NCI-H1092 treated with DMSO at 0.1 percent for 48 hours (cell line): ENCODE data around the gene PRDM16.

ENCODE experiments used
- DNase-seq: peaks from one replicate; lab custom pipeline; 2025; lab: John Stamatoyannopoulos, UW

Gene PRDM16

DNA sequence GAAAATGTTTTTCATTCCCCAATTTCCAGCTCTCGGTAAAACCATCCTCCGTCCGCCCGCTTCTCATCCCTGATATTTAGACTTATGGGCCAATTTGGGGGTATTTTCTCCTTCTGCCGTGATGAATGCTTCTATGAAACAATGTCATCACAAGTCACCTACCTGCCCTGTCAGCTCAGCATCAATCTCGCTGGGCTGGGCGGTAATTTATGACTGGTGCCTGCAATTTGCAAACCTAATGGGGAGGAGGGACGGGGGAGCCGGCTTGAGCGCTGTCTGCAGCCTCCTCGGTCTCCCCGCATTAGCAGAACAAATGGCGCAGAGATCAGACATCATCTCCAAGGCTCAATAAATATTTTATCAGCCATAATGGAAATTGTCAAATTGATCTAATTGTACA lies 72.1 kb downstream of the PRDM16 start:
- DNase-seq: no peak

DNA sequence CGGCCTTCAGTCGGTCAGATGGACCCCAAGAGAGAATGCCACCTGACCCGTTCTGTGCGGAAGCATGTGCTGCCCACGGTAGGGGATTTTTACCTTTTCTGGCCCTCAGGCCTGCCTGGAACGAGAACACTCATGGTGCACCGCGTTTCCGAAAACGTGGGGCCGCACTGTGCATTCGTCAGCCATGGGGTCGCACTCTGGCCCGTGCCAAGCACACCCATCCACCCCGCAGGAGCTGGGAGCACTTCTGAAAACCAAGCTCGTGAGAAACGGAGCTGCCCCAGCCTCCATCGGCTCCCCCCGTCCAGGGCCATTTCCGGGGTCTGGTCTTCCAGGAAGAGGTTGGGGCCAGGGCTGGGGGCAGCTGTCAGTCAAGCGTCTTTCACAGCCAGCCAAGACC lies 72.8 kb downstream of the PRDM16 start:
- DNase-seq: no peak

DNA sequence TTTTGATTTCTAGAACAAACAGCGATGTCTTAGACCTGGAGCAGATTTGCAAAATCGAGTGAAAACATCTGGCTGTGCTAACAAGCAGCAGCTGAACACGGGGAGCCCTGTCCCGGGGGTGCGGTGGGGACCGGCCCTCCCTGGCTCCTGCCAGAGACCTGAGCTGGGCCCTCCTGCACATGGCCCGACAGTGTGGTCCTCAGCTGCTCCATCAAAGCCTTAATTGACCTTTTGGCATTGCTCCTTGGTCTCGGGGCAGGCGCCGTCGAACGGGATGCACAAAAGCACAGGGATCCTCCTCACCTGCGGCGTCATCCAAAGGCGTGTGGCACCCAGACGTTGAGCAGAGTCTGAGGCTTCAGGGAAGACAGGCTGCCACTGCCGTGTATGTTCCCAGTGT lies 73.2 kb downstream of the PRDM16 start:
- DNase-seq: no peak

DNA sequence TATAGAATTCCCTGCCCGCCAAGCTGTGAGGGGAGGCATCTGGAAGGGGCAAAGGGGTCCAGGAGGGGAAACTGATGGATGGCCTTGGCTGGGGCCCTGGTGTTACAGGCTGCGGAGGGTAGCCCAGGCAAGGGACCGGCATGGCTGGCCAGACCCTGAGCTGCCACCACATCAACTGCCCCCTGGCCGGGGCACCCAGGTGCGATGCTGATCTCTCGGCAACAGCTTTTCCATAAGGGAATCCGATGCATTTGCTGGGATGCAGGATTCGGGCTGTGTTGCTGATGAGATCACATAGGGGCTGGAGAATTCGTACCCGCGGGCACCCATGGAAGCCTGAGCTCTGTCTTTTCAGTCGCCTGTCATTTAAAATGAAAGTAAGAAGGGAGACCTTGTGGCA lies 73.7 kb downstream of the PRDM16 start:
- DNase-seq: no peak

DNA sequence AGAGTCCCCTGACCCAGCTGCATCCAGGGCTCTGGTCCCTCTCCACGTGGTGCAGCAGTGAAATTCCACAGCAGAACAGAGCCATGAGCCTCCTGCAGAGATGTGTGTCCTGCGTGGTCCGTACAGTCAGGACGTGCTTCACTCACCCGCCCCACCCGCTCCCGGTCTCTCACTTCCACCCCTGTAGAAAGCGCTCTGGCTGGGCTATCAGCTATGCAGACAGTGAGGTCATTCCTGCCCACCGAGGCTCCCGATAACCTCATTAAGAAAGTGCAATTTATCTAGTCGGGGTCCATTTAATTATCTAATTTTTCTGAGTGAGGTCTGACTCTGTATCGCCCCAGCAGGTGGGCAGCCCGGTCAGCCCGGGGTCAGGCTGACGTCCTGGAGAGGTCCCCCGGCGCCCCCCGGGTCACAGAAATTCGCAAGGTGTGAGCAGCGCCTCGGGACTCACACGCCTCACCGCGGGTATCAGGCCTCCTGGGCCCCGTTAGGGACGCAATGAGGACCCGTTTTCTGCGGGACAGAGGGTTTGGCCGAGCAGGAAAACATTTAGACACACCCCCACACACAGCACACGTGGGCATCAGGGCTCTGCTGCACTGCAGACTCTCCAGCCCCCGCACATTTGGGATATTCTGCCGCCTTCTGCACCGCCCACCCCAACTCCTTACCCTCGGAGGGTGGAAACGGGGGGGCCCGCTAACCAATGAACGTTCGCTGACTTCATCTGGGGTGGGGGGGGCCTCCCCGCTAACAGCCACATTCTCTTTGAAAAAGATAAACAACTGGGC lies 76.7 kb downstream of the PRDM16 start:
- no peak for DNase-seq

DNA sequence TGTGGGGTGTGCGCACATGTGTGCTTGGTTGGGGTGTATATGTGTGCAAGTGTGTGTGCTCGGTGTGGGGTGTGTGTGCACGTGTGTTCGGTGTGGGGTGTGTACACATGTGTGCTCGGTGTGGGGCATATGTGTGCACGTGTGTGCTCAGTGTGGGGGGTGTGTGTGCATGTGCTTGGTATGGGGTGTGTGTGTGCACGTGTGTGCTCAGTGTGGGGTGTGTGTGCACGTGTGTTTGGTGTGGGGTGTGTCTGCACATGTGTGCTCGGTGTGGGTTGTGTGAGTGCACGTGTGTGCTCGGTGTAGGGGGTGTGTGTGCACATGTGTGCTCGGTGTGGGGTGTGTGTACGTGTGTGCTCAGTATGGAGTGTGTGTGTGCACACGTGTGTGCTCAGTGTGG lies 77.5 kb downstream of the PRDM16 start:
- no peak for DNase-seq

DNA sequence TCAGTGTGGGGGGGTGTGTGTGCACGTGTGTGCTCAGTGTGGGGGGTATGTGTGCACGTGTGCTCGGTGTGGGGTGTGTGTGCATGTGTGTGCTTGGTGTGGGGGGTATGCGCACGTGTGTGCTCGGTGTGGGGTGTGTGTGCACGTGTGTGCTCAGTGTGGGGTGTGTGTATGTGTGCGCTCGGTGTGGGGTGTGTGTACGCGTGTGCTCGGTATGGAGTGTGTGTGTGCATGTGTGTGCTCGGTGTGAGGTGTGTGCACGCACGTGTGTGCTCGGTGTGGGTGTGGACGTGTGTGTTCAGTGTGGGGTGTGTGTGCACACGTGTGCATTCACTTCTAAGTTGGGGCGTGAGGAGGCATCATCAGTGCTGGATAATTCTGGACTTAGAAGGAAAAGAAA lies 77.9 kb downstream of the PRDM16 start:
- no peak for DNase-seq

DNA sequence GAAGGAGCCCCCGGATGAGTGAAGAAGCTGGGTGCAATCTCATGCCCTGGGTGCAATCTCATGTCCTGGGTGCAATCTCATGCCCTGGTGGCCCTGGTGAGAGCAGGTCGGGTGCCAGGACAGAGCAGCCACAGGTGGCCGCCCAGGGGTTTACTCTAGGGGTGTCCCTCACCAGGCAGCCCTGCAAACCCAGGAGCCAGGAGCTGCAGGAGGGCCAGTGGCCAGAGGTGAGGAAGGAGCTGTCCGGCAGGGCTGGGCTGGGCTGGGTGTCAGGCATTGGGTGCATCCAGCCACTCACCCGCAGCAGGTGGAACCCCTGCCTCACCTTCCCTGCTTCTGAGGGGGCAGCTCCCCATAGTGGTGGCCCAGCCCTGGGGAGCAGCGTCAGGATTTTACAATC lies 79.2 kb downstream of the PRDM16 start:
- DNase-seq: no peak

DNA sequence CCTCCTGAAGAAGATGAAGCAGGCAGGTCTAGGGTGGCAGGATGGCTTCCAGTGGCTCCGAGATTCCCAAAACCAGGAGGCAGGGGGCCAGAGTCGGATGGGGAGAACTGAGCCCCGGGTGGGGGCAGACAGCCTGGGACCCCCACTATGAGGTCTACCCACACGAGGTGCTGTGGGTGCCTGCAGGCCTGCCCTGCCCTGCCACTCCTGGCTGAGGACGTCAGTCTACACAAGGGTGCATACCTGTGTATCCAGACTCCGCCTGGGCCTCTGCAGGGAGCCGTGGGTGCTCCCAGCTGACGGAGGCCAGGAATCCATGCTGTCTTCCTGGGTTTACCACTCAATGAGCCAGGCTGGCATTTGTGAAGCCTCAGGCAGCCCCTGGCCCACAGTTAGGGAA lies 80.3 kb downstream of the PRDM16 start:
- DNase-seq: no peak

DNA sequence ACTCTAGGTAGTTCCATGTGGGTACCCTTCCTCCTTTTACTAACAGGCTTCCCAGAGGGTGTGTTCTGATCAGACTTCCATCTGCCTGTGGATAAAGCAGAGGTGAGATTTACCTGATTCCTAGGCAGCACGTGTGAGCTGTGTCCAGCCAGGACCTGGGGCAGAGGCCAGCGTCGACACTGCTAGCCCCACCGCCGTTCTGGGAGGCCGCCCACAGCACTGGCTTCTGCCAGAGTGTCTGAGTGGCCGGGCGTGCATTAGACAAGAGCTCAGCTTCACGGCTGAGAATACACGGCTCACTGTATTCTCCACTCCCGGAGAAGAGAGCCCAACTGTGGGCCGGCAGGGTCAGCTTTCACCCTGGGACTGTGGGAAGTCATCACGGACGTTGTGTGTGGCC lies 82.5 kb downstream of the PRDM16 start:
- DNase-seq: no peak

DNA sequence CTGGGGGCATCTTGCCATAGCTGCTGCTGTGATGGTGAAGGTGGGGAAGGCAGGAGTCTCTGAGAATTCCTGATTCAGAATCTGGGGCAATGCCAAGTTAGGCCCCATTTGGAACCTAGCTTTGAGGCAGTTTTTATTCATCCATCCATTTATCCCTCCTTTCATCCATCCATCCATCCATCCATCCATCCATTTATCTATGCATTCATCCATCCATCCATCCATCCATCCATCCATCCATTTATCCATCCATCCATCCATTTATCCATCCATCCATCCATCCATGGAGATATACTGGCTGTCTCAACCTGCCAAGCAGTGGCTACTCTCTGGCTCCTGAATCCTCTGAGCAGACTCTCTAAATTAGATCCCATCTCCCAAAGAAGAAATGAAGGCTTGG lies 83.1 kb downstream of the PRDM16 start:
- no peak for DNase-seq

DNA sequence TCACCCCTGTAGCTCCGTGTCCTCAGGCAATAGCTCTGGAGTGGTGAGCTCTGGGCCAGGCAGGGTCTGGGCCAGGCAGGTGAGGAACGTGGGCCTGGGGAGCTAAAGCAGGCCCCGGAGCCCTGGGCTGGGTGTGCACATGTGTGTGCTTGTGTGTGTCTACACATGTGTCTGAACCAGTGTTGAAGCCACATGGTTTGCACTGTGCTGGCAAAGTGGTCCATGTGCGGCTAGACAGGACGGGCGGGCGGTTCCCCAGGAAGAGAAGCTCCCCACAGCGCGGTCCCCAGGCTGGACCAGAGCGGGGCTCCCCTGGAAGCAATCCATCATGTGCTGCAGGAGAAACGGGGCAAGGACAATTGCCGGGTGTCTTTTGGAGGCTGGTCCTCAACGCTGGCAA lies 84.2 kb downstream of the PRDM16 start:
- DNase-seq: no peak

DNA sequence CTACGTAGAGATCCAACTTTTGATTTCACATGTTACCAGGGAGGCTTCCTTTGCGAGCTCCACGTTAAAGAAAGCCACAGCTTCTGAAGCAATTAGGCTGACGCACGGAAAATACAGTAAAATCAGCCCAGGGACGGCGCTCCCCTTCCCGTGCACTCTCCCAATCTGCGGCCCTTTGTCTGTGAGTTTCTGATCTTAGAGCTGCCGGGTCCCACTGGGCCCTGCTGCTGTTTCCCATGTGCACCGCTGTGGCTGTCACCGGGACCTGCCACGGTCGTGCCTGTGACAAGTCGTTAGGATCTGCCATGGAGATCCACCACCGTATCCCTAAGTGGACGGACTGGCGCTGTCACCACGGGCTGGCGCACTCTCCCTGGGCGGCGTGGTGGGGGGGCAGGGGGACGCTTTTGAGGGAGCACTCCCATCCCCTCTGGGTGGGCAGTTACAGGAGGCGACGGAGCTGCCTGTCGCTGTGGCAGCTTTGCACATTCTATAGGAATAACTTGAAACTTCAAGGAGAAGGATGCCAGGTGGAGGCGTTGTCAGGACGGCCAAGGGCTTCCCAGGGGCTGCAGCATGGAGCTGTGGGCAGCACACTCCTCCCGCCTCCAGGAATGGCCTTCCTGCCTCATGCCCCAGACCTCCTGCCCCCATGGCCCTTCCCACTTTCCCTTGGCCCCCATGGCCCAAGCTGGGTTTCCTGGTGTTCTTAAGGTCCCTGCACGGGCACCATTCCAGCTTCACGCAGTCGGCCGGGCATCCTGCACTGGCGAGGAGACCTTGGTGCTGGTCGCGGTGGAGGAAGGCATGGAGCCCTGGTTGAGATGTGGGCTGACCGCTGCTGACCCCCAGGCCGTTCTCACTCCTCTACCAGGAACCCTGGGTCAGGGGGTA lies 85.1 kb downstream of the PRDM16 start:
- DNase-seq: no peak

DNA sequence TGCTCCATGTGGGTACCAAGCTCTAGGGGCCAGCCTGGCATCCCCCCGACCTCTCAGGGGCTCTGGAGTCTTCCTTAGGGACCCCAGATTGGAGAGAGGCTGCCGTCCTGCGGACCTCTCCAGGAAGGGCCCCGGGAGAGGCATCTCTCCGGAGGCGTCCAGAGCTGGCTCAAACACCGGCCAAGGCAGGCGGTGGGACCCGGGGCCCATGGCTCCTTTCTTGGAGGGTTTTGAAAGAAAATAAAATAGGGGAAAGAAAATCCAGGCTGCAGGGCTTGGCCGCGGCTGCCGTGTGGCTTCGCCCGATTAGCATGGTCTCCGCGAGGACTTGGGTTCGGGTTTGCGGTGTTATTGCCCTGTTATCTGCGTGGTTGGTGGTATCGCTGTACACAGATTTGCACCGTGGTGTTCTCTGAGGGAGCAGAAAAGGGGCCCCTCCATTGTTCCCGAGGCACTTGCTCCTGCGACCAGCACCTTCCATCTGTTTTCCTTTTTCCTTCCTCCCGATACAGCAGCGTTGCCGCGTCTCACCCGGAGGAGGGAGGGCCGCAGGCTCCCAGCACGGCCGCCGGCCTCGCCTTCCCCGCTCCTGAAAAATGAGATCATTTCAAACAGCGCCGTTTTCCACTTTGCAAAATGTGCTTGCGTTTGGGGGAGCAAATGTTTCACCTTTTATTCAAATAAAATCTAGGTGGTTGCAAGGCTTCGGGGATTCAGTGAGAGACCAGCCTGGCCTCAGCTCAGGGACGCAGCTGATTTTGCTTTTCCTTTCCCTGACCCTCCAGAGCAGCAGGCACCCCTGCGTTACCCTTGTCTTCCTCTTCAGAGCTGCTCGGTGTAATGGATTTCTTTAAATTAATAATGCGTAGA lies 86.3 kb downstream of the PRDM16 start:
- DNase-seq: no peak

DNA sequence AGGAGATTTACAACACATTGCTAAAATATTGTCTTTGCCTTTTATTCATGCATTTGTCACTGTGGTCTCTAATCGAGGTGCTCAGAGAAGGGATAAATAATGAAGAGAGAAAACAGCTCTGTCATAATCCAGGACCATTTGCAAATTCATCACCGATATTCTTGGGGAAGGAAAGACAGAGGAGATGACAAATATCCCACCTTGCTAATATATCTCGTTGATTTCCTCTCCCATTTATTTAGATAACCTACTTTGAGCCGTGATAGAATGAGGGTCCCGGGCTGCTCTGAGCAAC lies 86.9 kb downstream of the PRDM16 start:
- DNase-seq: no peak

DNA sequence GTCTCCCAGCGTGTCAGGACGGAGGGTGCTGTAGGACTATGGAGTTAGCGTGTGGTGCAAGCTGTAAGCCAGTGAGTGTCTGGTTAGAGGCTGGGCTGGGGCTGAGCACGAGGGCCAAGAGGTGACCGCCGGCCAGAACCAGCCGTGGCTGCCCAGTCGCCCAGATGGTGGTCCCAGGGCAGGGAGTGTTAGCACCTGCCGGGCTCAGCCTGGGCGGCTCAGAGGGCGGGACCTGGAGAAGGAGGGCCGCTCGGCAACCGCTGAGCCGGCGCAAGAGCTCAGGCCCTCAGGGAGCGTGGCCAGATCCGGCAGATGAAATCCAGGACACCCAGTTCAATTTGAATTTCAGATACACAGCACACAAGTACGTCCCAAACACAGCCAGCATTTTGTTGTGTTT lies 87.9 kb downstream of the PRDM16 start:
- DNase-seq: no peak

DNA sequence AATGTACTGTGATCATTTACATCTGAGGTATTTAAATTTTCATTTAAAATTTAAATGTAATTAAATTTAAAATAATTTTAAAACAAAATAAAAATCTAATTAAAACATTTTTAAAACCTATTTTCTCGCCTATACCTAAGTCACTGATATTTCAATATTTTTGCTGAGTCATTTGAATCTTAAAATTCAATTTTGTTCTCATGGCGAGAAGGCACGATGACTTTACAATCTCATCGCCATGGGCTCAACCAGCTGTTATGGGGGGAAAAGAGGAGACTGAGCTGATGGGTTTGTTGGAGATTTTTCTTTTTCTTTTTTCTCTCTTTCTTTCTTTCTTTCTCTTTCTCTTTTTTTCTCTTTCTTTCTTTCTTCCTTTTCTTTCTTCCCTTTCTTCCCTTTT lies 89.3 kb downstream of the PRDM16 start:
- DNase-seq: no peak

DNA sequence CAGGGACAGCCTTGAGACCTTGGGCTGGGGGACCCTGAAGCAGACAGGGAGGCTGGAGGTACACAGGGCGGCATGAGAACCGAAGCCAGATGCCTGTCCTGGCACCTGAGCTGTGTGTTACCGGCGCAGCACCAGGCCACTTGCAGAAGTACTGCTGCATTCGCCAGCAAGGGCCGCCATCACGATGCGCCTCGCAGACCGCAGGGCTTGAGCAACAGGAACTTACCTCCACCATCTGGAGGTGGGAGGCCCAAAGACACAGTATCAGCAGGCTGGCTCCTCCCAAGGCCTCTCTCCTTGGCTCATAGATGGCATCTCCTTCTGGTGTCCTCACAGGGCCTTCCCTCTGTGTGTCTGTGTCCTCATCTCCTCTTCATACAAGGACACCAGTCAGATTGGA lies 90.1 kb downstream of the PRDM16 start:
- no peak for DNase-seq

DNA sequence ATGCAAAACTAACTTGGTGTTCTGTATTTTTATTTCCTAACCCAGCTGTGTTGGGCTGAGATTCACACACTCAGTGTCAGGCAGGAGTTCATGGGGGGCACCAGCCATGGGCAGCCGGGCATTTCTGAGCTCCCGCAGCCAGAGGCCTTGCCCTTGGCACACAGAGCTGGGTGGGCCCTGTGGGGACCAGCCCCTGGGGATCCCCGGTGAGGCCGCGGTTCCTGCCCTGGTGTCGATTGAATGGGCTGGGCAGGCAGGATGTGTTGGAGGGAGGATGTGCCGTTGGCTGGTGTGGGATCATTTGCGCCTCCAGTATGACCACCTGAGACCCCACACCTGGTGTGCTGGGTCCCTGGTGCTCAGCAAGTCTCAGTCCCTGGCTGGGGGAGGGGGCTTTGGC lies 91.0 kb downstream of the PRDM16 start:
- DNase-seq: no peak

DNA sequence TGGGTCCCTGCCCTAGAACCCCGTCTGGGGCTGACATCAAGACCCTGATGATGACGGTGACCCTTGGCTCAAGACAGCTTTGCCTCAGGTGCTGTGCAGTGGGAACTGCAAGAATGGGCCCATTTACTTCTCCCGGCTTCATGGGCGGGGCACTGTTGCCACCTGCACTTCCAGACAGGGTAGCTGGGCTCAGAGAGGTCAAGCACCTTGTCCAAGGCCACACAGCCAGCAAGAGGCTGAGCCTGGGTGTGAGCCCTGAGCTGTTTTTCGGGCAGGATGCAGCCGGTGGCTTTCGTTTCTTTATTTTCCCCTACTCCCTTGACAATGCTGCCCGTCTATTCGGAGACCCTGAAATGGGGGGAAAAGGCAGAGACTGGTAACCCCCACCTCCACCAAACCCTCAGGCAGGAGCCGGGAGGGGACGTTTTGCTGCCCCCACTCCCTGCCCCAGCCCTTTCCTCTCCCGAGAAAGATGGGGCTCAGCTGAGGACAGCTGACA lies 91.7 kb downstream of the PRDM16 start:
- DNase-seq: no peak

DNA sequence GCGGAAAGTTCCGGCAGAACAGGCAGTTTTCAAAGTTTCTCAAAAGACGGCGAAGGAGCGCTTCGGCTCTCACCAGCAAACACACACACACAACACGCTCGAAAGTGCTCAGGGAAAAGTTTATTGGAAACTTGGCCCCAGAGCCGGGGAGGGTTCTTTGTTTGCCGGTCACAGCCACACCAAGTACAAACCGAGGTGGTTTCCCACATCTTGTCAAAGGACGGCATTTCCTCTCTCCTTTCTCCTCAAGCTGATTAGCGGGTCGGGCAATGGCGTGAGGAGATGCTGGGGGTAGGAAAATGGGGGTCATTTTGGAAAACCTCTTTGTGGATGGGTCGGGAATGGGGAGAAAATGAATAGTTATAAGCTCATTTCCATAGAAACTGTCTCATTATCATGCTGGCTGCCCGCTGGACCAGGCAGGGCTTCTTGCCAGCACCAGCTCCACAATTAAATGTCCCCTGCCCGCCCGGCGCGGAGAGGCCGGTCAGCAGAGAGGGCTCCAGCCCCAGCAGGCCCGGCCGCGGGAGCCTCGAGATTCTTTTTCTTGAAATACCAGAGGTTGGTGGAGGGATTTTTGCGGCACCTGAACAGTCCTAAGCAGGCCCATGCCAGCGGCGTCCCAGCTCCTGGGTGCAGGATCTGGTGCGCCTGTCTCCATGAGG lies 92.3 kb downstream of the PRDM16 start:
- no peak for DNase-seq

DNA sequence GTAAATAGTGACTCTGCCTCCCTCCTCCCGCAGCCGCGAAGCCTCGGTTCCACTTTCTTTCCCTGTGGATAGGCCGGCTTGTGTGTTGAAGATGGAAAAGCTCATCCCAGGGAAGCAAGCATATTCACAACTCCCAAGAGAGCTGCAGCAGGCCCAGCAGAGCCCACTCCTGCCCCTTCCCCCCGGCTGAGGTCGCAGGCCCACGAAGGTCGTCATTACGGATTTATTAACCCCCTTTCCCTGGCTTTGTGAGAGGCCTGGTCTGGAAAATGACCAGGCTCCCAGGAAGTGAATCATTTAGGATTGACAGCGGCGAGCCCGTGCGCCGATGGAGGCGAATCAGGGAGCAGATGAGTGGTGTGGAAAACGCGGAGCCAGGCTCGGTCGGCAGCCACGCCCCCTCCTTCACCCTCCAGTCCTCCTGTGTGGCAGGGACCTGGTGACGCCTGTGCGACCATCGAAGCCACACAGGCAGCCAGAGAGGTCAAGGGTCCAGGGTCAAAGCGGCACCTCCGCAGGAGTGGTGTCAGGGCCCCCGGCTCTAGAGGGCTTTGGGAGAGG lies 93.4 kb downstream of the PRDM16 start:
- no peak for DNase-seq
